ENCODE results near the gene ABCC3.

ABCC3 gene

DNA sequence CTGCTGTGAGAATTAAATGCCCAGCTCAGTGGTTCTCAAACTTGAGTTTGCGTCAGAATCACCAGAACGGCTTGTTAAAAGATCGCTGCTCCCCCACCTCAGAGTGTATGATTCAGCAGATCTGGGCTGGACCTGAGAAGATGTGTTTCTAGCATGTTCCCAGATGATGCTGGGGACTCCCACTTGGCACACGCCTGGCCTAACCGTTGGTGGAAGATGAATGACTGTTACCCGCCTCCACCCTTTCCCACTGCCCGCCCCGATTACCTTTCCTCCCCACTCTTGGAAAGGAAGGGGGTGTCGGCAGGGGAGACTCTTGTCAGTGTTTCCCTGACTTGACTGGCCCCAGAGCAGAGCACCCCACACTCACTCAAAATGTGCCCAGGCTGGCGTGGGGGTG is 29.3 kb upstream of the ABCC3 start:
- DNase-seq, result no peak

DNA sequence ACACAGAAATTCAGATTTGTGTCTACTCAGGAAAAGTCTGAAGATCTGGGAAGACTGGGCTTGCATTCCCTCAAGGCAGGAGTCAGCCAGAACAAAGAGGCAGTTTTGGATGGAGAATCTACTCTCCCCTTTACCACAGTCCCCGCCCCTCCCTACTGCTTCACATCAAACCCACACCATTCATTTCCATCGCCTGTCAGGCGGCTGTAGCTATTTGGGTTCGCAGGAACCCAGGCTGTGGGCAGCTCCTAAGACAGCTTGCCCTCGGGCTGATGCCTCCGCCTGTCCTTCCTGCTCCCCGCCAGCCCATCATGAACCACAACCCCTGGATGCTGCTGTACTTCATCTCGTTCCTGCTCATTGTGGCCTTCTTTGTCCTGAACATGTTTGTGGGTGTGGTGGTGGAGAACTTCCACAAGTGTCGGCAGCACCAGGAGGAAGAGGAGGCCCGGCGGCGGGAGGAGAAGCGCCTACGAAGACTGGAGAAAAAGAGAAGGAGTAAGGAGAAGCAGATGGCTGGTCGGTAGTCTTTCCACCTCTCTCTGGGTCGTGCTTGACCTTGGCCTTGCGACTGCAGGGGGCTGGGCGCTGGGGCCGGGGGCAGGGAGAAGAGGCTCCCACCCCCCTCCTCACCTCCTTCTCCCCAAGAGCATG is 27.0 kb upstream of the ABCC3 start:
- no peak for DNase-seq

DNA sequence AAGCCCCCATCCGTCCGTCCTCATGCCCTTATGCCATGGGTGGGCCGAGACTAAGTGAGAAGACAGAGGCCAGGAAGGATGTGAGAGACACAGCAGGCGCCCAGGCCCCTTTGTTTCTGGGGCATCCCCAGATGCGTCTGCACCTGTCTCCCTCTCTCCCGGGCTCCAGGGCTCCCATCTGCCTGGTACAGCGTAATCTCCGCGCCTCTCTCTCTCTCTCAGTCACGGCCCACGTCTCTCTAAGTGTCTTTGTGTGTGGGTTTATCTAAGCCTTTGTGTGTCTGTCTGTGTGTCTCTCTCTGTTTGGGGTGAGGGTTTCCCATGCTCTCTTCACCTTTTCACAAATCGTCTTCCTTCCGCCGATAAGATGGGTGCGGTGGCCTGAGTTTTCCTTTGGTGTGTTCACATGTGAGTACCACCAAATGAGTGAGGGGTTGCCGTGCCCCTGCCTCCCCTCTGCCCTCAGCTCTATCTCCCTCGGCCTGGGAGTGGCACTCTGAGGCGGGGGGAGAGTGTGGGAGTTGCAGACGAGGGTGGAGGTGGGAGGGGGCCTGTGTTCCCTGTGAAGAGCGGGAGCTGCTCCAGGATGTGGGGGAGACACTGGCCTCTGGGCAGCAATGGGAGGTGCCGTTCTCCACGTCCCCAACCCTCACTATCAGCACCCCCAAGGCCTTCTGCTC is 25.8 kb upstream of the ABCC3 start:
- no peak for DNase-seq

DNA sequence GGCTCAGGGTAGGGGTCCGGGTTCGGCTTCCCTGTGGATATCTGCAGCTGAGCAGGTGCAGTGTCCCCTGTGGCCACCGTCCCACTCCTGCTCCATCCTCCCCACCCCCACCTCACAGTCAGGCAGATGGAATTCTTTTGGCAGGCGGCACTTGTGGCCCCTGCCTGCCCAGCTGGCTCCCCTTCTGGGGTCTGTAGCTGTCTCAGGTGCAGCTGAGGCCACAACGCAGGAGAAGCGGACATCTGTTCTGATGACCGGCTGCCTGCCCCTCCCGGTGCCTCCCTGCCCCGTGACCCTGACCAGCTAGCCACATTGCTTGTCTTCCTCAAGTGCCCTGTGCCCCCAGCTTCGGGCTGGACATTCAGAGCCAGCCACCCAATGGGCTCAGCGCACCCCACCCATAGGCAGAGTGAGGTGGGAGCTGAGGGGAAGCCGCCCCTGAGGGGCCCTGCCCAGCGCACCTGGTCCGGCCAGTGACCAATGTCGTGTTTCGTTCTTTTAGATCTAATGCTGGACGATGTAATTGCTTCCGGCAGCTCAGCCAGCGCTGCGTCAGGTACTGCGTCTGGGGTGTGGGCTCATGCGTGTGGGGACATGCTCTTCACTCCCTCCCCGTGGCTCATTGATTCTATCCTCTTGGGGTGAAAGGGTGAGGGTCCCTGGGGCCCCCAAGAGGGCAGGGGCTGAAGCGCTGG is 25.2 kb upstream of the ABCC3 start:
- DNase-seq, result no peak

DNA sequence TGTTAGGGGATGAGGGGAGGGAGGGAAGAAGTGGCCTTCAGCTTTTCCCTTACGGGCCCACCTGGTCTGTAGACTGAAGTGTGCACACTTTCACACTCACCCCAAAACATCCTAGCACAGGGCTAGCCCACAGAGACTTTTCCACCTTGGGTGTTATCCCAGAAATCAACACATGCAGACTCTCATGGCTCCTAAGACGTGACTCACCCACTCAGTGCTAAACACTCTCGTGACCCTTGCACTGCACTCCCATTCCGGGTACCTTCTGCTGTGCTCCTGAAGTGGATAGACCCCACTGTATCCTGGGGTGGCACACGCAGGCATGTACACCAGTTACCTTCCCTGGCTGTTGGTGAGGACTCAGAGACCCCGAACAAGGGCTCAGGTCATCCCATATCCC is 23.0 kb upstream of the ABCC3 start:
- no peak for DNase-seq

DNA sequence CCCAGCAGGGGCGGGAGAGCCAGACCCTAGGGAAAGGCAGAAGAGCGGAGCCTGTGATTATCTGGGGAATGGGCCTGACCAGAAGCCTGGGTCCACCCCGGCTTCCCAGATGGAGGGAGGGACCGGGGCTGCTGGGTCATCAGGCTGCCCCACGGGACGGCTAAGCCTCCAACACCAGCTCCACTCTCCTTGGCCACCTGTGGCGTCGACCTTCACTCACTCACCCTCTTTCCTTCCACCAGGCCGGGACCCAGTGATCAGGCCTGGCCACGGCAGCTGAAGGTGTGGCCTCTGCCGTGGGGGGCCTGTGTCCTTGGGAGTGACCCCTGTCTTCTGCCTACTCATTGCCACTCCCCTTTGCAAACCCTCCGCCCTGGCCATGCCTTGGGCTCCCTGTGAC is 22.4 kb upstream of the ABCC3 start:
- no peak for DNase-seq

DNA sequence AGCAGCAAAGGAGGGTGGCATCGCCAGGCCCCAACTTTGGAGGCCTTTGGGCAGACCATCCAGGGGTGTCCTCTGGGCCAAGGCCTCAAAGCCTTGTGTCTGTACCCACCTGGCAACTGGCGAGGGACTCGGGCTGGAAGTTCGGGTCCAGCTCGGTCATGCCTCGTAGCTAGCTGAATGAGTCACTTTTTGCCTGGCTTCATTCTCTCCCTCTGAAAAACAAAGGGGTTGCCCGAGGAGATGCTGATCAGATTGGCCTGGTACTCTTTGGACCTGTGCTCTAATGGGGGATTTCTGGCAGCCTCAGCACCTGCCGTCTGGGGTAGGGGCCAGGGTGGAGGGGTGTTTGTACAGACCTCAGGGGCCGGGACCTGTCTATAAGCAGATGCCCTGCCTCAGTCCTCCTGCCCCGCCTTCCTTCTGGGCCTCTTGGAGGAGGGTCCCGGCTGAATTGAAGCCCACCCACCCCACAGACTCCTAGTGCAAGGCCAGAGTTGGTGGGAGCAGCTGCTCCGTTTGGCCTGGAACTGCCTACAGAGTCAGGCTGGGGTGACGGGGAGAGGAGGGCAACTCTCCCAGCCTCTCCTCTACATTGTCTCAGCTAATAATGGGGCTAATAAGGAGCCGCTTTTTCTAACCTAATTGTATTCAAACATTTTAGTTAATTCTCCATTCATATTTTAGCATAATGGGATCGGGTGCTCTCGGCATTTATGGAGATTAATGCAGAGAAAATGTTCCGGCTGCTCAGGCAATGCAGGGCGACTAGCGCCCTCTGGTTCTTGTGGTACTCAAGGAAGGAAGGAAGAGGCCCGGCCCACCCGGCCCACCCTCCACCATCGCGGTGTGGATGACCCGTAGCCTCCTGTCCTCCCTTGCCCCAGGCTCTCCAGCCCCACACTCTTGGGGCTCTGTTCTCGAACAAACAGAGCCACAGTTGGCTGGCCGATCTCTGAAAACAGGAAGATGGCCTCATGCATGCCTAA is 21.4 kb upstream of the ABCC3 start:
- DNase-seq, result no peak

DNA sequence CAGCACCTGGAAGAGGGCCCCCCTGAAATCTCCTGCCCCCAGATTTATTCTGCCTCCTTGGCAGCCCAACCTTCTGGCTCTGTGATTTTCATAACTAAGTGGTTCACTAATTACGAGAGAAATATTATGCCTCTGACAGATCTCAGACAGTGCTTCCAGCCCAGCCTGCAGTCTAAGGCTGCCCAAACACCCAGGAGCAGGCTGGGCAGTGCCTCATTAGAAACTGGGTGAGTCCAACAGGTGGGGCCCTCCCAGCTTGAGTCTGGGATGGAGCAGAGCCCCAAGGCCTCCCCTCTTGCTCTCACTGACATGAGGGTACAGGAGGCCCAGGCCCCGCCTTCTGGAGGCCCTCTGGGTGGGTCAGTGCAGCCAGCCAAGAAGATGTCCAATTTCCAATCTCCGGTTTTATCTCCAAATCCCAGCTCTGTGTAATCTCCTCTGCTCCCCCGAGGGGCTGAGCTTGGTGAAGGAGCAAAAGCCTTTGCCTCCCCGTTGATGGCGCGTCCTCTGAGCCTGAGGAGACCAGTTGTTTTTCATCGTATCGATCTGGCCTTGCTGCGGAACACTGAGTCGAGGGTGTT is 20.1 kb upstream of the ABCC3 start:
- DNase-seq, result no peak

DNA sequence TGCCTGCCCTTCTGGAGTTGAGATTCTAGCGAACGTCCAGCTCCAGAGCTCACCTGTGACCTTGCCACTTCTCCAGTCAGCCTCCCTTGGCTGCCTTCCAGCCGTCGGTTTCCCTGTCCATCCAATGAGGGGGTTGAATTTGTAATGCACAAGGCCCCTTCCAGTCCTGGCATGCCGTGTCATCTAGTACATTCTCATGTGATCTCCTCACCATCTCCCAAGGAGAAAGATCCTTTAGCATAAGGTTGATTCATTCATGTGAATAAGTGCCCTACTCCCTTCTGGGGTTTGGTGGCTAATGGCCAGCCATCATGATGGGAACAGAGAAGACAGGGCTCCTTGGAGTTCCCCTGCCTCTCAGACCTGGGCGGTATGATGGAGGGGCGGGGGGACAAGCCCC is 18.9 kb upstream of the ABCC3 start:
- no peak for DNase-seq

DNA sequence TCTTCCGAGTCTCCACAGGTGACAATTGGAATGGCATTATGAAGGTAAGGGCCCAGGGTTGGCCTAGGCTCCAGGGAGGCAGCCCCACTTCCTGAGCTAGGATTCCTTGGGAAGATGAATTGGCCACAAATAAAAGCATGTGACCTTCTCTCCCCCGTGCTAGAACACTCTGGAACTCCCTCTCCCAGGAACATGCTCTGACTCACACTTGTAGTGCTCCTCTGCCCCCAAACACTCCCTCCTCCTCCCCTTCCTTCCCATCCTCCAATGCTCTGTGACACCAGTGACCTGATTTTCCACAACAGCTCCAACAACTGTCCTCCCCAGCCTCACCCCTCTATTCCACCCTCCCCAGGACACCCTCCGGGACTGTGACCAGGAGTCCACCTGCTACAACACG is 16.4 kb upstream of the ABCC3 start:
- DNase-seq, result no peak

DNA sequence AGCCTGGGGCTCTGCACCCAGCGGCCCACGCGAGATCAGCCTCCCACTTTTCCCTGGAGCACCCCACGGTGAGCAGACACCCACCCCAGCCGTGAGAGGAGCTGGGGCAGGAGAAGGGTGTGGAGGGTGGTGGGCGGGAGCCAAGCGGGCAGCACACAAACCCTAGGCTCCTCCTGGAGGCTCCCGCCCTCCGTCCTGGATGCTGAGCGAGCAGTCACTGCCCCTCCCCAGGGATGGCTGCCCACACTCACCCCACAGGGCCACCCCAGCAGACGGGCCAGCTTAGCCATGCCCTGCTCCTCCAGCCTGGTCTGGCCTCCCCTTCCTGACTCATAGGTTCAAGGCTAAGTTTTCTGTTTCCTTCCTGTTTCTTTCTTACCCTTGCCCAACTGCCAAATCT is 15.7 kb upstream of the ABCC3 start:
- no peak for DNase-seq

DNA sequence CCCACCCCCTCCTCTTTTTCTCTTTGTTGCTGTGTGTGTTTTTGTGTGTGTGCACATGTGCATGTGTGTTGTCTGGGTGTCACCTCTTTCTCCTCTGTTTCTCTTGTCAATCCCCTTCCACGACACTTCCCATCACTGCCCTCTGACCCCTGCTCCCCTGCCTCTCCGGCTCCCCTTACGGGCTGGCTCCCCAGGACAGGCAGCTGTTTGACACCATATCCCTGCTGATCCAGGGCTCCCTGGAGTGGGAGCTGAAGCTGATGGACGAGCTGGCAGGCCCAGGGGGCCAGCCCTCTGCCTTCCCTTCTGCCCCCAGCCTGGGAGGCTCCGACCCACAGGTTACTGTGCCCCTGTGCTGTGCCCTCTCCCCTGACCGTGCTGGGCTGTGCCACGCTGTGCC is 15.2 kb upstream of the ABCC3 start:
- DNase-seq, result no peak

DNA sequence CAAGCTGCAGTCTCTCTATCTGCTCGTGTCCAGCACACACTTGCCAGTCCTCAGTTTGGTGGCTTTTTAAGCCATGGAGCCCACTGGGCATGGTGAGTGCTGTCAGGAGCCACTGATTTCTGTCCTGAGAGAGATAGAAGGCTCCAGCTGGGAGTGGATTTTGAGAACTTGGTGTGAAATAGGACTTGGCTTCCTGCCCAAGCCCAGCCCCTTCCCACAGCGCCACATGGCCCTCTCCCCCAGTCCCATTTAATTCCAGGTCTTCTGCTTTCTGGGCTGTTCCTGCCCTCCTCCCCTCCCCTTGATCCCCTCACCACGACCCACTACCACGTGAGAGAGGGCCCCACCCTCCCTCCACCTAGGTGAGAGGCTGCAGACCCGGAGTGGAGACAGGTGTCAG is 14.4 kb upstream of the ABCC3 start:
- DNase-seq, result no peak

DNA sequence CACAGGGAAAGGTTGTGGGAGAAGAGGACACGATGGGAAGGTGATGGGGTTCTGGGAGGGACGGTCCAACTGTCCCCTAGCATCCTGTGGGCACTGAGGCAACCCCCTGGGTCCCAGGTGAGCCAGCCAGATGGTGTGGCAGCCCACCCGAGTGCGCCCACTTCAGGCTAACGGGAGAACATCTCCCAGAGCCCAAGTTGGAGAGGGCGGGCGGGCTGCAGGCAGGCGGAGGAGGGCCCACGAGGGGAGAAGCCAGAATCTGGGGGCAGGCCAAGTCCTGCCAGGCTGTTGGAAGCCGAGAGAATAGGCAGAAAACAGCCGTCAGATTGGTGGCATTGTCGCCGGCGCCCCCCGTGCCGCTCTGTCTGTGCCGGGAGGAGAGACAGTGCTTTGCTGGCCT is 13.8 kb upstream of the ABCC3 start:
- DNase-seq, result no peak

DNA sequence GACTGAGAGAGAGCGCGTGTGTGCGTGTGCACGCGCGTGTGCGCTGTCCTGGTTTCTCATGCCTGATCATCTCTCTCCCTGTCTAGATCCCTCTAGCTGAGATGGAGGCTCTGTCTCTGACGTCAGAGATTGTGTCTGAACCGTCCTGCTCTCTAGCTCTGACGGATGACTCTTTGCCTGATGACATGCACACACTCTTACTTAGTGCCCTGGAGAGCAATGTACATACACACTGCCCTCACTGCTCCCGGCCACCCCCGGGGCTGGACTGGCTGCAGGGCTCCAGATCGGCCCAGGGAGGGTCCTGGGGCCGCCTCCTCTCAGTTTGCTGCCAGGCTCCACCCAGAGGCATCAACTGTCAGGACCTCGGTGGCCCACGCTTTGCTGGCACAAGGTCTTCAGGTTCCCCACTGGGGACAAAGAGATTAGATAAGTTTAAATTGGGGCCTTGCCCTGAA is 13.1 kb upstream of the ABCC3 start:
- no peak for DNase-seq

DNA sequence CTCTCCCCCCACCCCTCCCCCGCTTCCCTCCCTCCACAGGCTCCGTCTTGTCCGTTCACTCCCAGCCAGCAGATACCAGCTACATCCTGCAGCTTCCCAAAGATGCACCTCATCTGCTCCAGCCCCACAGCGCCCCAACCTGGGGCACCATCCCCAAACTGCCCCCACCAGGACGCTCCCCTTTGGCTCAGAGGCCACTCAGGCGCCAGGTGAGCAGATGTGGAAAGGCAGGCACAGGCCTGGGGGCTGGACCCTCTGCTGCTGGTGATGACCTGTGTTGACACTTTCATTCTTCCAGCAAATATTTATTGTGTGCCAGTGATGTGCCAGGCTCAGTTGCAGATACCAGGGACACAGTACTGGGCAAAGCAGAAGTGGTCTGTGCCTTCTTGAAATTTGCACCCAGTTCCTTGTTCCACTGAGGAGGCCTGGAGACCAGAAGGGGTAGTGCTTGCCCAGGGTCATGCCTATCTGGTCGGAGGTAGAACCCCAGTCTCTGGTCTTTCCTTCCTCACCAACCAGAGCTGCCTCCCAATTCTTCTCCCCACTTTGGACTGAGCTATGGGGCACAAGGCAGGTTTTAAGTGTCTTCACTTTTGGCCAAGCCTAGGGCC is 10.3 kb upstream of the ABCC3 start:
- no peak for DNase-seq

DNA sequence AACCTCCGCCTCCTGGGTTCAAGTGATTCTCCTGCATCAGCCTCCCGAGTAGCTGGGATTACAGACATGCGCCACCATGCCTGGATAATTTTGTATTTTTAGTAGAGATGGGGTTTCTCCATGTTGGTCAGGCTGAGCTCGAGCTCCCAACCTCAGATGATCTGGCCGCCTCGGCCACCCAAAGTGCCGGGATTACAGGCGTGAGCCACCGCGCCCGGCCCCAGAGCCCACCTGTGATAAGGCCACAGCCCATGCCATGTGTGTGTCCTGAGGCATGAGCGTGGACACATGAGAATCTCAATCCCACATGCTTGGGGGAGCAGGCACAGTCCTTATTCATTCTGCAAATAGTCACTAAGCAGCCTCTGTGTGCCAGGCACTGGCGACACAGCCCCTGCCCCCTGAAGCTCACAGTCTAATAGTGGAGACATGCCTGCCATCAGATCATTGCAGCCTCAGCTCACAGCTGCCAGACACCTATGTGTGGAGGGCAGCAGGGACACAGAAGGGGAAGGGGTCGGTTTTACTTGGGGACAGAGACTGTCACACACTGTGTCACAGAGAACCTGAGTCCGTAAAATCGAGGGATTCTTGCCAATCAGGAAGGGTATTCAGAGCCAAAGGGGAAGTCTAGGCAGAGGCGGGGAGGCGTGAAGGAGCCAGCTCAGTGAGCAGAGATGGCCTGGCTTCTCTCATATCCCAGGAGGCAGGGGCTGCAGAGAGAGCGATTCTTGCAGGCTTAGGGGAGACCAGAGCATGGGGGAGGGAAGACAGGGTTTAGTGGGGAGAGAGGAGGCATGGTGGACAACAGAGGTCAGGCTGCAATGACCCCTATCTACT is 9.4 kb upstream of the ABCC3 start:
- DNase-seq, result no peak

DNA sequence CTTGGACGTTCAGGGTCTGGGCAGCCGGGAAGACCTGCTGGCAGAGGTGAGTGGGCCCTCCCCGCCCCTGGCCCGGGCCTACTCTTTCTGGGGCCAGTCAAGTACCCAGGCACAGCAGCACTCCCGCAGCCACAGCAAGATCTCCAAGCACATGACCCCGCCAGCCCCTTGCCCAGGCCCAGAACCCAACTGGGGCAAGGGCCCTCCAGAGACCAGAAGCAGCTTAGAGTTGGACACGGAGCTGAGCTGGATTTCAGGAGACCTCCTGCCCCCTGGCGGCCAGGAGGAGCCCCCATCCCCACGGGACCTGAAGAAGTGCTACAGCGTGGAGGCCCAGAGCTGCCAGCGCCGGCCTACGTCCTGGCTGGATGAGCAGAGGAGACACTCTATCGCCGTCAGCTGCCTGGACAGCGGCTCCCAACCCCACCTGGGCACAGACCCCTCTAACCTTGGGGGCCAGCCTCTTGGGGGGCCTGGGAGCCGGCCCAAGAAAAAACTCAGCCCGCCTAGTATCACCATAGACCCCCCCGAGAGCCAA is 8.6 kb upstream of the ABCC3 start:
- DNase-seq, result peak; percentile 61

DNA sequence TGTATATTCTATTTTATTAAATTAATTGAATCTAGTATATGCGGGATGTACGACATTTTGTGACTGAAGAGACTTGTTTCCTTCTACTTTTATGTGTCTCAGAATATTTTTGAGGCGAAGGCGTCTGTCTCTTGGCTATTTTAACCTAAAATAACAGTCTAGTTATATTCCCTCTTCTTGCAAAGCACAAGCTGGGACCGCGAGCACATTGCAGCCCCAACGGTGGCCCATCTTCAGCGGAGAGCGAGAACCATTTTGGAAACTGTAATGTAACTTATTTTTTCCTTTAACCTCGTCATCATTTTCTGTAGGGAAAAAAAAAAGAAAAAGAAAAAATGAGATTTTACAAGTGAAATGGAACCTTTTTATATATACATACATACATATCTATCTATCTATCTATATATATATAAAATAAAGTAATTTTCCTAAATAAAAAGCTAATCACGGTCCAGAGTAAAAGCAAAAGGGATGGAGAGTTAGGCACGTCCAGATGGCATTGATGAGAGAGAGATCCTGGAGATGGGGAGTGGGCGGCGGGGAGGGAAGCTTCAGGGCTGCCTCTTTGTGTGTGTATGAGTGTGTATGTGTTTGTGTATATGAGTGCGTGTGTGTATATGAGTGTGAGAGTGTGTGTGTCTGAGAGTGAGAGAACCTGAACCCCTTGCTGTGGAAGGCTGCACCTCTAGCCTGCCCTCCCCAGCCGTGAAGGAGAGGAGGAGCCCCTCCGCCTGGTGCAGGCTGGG is 7.5 kb upstream of the ABCC3 start:
- no peak for DNase-seq

Measured in stimulated activated CD4-positive, alpha-beta T cell treated with anti-CD3 and anti-CD28 coated beads, Interleukin-12 subunit alpha, Interleukin-12 subunit beta, amount 100 ng/mL, for 4 hours (primary cell).